Cortex of kidney (tissue), 1 donor: ENCODE measurements around the gene FKBP15.

Experiments used
- DNase-seq: peaks from one replicate; lab custom pipeline; 2025; lab: John Stamatoyannopoulos, UW

FKBP15 gene

GRCh38 chr9:113183956-113184488, 37.1 kb downstream of the FKBP15 start:
- no peak for DNase-seq

GRCh38 chr9:113181165-113181564, 39.9 kb downstream of the FKBP15 start:
- DNase-seq = no peak

DNA sequence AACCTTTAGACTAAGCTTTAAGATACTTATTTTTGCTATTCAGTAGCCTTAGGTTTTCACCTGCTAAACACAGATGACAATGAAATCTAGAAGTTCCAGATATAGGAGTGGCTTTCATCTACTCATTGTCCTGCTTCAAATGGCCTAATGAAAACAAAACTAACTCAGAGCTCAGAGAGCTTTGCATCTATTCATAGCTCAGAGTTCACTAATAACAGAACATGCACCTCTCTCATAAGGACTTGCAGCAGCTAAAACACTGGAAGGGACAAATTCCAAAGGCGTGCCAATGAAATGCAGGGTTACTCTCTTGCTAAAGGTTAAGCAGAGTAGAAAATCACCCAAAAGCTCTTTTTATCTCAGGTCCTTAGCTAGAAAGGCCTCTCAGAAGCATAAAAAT, 41.2 kb downstream of the FKBP15 start:
- no peak for DNase-seq

DNA sequence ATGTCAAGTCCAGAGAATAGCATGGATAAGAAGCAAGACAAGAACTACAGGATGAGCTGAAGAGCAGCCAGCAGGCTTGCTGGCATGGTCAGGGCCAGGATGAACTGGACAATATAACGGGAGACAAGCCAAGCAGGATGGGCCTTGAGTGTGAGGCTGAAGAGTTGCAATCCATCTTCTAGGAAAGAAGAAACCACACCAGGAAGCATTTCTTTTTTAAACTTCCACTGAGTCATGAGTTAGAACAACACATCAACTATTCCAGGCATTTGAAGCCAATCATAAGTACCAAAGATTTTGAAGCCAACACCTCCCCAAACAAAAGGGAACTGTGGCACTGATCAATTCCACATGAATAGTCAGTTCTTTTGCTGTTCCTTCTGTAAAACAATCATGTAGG, 43.0 kb downstream of the FKBP15 start:
- no peak for DNase-seq

GRCh38 chr9:113177251-113177650, 43.8 kb downstream of the FKBP15 start:
- no peak for DNase-seq

DNA sequence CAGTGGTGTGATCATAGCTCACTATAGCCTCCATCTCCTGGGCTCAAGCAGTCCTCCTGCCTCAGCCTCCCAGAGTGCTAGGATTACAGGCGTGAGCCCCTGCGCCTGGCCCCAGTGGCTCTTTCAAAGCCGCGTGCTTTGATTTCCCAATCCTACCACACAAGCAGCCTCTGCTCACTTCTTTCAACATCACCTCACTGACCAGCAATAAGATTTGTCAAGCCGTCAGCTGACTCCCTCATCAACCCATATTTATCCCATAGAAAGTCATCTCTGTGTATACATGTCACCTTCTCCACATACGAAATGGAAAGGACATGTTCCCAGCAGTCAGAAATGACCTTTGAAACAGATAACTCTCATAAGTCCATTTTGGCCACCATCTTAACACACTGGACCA, 44.3 kb downstream of the FKBP15 start:
- no peak for DNase-seq

- no peak for DNase-seq
These were observed 47.7 kb downstream of the FKBP15 start for GRCh38 chr9:113173341-113173740.

DNA sequence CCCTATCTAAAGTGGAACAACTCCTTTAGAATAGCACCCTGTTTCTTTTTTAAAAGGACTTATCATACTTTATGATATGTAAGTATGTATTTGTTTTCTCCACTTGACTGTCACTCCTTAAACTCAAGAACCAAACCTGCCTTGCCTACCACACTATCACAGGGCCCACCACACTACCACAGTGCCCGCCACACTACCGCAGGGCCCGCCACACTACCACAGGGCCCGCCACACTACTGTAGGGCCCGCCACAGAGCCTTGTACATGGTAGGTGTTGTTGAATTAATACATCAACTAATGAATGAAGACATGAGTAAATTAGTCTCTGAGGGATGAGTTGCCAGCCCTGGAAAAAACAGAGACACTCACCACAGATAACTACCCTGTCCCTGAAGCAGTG, 52.3 kb downstream of the FKBP15 start:
- DNase-seq = no peak

DNA sequence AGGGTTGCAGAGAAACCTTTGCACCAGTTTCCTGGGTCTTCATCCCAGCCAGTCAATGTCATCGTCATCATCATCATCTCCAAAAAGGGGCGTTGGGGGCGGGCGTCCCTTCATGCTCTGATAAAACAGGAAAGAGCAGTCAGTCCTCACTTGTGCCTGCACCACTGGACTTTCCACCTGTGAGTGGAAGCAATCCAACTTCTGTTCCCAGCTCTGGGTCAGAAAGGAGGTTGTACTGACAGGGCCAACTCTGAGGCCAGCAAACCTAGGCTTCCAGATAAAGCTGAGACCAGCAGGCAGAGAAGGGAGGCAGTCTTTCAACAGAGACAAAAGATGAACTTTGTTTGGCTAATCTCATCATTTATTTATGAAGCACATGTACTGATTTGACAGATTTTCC, 55.0 kb downstream of the FKBP15 start:
- DNase-seq = no peak

- DNase-seq = no peak
These were observed 56.4 kb downstream of the FKBP15 start for GRCh38 chr9:113164536-113165300.

DNA sequence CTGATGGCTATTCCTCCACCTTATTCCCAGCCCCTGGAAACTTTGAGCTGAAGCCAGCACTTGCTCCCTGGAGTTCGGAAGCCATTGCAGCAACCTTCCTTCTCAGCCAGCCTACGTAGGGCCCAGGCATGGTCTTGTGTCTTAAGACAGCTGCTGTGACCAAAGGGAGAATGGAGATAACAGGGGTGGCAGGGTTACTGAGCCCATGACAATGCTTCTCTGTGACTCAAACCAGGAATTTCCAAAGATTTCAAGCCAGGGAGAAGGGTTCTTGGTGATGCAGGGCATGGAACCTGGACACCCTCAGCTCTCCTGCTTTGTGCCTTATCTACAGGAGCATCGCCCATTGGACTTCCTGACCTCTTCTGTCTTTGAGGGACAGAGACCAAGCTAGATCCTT, 58.1 kb downstream of the FKBP15 start:
- DNase-seq = no peak

DNA sequence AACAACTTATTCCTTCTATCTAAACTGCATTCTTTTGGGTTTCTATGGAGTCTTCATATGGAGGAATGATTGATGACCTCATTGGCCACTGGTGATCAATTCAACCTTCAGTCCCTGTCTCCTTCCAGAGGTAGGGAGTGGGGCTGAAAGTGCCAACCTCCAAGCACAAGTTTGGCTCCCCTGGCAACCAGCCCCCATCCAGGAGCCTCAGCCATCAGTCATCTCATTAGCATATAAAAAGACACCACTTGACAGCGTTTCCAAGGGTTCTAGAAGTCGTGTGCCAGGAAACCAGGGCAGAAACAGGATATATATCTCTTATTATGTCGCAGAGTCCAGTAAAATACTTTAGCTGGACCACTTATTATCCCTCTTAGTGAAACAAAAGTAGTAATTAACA, 60.5 kb downstream of the FKBP15 start:
- DNase-seq = no peak

DNA sequence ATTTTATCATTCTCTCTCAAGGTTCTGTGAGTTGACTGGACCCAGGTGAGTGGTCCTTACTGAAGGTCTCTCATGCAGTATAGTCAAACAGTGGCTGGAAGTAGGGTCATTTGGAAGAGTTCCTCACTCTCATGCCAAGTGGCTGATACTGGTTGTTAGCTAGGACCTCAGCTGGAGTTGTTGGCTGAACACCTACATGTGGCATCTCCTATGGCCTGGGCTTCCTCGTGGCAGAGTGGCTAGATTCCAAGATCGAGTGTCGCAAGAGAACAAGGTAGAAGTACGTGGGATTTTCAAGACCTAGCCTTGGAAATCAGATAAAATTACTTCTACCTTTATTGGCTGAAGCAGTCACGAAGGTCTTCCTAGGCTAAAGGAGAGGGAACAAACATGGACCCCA, 62.6 kb downstream of the FKBP15 start:
- DNase-seq = no peak

- DNase-seq = no peak
These were observed 64.2 kb downstream of the FKBP15 start for GRCh38 chr9:113156880-113157279.

DNA sequence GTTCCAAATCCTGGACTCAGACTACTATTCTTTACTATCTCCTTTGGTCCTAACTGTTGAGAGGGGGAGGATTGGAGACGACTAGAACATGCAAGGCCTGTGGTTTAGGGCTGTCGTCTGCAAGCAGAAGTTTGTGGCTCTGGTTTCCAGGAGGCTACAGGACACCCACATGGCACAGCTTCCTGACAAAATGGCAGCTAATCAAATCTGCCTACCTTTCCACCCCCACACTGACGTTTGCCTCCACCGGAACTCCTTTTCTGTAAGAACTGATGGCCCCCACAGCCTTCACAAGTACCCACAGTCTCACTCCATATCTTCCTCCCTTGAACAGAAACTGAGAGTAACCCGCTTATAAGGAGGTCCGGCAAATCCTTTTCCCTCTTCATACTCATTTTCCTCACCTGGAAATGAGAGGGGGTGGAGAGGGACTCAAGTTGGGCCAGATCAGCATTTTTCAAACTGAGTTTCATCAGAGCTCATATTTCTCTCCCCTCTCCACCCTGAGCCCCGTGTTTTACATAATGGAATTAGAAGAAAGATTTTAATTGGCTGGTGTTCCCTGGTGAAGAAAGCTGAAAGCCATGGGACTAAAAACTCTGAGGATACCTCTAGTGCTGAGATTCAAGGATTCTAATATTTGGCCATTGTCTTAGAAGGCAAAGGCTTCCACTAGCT, 65.0 kb downstream of the FKBP15 start:
- no peak for DNase-seq

DNA sequence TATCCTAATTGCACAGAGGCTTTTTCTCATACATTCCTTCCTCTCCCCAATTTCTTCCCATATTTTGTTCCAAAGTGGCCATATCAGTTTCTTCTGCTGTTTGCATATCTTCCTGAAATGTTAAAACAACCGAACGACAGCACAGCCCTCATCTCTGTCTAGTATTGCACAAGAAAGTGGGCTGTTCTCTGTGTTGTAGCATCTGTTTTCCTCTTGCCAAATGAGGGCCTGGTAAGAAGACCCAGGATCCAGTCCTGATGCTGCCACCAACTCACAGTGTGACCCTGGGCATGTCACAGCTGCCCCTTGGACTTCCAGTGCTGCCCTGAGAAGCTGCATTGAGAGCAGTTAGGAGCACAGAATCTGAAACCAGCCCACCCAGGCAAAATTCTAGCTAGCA, 66.1 kb downstream of the FKBP15 start:
- DNase-seq = no peak

- no peak for DNase-seq
These were observed 66.6 kb downstream of the FKBP15 start for GRCh38 chr9:113154471-113154870.

DNA sequence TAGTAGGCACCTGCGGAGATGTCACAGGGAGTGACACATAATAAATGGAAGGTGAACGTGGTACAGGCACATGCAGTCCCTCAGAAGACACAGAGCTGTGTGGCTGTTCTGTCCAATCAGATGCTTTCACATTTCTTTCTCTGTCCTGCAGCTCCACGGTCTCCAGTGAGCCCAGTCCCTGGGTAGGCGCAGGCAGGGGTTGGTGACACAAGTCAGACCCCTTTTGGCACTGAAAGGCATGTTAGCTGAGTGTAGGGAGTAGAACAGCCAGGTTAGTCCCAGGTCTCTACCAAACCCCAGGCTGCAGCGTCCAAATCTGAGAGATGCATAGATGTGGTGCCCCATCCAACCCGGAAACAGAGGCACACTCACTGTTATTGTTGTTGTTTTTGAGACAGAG, 67.5 kb downstream of the FKBP15 start:
- no peak for DNase-seq

DNA sequence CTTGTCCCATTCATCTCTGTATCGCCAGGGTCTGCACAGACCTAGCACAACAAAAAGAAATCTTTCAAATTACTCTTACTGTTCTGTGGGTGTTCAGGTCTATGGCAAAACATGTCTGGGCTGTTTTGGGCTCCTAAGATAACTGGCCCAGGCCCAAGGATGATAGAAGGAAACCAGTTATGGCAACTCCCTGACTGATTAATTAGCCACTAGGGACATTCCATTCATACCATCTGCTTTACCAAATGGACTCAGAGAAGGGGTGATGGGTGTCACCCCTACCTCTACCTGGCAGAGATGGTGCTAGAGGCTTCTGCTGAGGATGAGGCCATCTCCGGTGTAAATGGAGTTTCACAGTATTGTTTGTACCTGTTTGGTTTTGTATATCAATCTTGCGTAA, 68.4 kb downstream of the FKBP15 start:
- DNase-seq = no peak

DNA sequence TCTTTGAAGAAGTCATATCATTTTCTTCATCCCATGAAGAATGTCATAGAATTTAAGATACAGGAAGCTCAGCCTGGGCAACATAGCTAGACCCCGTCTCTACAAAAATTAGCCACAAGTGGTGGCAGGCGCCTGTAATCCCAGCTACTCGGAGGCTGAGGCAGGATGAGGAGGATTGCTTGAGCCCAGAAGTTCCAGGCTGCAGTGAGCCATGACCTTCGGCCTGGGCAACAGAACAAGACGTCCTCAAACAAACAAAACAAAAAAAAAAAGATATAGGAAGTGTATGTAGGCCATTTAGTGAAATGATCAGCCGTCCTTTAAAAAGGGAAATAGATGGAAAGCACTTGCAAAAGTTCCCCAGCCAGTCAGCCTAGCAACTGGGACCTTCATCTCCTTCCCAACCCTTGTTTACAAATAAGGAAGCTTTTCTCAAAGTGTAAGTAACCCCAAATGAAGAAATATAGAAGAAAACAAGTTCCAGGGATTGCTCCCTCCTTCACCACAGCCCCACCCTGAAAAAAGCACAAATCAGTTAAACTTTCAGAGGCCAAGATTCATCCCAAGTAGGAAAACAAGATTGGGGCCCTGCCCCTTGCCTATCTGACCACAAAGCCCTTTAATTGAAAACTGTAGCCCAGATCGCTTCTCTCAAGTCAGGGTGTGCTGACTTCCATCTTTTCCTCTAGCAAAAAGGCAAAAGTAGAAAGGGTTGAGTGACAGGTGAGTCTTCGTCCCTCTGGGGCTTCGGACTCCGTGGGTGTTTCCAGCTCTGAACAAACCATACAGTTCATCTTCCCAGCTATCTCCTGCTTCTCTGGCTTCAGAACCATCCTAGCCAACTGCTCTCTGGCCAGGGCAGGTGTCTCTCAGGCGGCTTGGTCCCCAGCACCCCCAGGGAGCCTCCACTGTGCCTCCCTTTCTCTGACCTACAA, 69.1 kb downstream of the FKBP15 start:
- DNase-seq = no peak

- peak; percentile 24 for DNase-seq
These were observed 70.1 kb downstream of the FKBP15 start, which contains the start of gene SLC31A2 for GRCh38 chr9:113150670-113151611. Gene SLC31A2, plus strand, starts transcription at chr9:113151007. Its CDS starts 68 bp downstream, at chr9:113151075.
